ENCODE results near the gene SLC49A3. TPM values are rescaled to one million over a fixed set of nuclear protein-coding genes. Genes with fewer than 3 reads are reported as not detected.

Gene SLC49A3
- total and polyA plus RNA-seq, 2 of the 13 experiments (the other 11 are each of a cell fraction or from before 2014, with no cell fraction given), result 0.07 to 0.17 TPM

DNA sequence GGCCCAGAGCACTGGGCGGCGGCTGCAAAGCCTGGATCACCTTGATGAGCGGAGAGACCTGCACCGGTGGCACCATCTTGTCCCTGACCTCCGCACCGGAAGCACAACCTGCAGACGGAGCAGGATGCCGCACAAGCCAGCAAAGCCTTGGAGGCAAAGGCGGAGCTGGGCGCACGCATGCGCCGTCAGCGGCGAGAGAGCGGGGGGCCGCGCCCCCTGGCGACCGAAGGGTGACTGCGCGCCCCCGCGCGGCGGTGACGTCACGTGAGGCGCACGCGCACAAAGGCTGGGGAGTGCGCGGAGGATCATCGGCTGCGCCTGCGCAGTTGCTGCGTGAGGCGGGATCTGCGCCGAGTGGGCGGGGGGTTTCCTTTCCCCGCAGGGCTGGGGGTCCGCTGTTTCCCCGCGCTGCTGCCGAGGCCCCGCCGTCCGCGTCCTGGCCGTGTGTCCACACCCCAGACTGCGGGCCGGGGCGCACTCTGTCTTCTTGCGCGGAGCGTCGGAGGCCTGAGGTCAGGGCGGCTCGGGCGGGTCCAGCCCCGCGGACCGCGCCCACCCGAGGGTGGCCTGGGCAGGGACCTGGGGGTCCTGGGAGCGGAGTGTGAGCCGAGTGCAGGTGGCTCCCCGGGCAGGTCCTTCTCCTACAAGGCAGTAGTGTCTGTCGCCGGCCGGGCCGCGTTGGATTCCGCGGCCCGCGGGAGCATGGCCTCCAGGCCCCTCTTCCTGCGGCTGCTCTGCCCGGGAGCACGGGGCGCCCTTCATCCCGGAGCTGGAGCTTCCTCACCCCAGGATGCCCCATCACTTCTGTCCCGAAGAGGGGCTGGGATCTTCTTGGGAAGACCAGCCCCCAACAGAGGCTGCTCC is 14.5 kb downstream of the SLC49A3 start, which contains the start of the genes ATP5ME and MYL5 (continued):
- TF ChIP-seq SMYD3 (CRISPR knock-in tag; IDR thresholded peaks at IDR 0.05) (no peak), ZNF761 (CRISPR knock-in tag; conservative IDR thresholded peaks at IDR 0.05) (no peak; the same call in 1 of the 2 replicates), ZNF563 (CRISPR knock-in tag; IDR thresholded peaks at IDR 0.05) (peak; percentile 88), ZNF510 (CRISPR knock-in tag; IDR thresholded peaks at IDR 0.05; ENCODE audit: low read depth) (no peak), HOXD1 (CRISPR knock-in tag; IDR thresholded peaks at IDR 0.05) (no peak; the same call in 1 of the 2 replicates), SYNCRIP (IDR thresholded peaks at IDR 0.05; ENCODE audit: insufficient read depth, low read depth, low read length) (no peak), TBP (CRISPR knock-in tag; IDR thresholded peaks at IDR 0.05) (no peak), HNRNPLL (IDR thresholded peaks at IDR 0.05; ENCODE audit: low read depth, low read length, poor library complexity, severe bottlenecking) (peak; percentile 31), MAZ (IDR thresholded peaks at IDR 0.05; ENCODE audit: borderline replicate concordance, low read depth, low read length) (peak; percentile 87), MAZ (CRISPR knock-in tag; IDR thresholded peaks at IDR 0.05; ENCODE audit: low read depth) (peak; percentile 61), ZBTB3 (CRISPR knock-in tag; IDR thresholded peaks at IDR 0.05; ENCODE audit: borderline replicate concordance, low read depth) (peak; percentile 86; the same call in 1 of the 2 replicates), NFKB2 (CRISPR knock-in tag; IDR thresholded peaks at IDR 0.05; ENCODE audit: borderline replicate concordance) (no peak), HOXA3 (CRISPR knock-in tag; IDR thresholded peaks at IDR 0.05) (peak; percentile 95), MTF1 (CRISPR knock-in tag; IDR thresholded peaks at IDR 0.05) (peak; percentile 54; the same call in 1 of the 2 replicates), CBX1 (IDR thresholded peaks at IDR 0.05; ENCODE audit: low read depth) (peak; percentile 55), ZNF329 (CRISPR knock-in tag; IDR thresholded peaks at IDR 0.05; ENCODE audit: low read depth) (peak; percentile 38; the same call in 1 of the 2 replicates), AGO2 (optimal IDR thresholded peaks at IDR 0.05; ENCODE audit: low read depth, low read length) (peak; percentile 93), ZNF788 (CRISPR knock-in tag; IDR thresholded peaks at IDR 0.05; ENCODE audit: borderline replicate concordance) (peak; percentile 76; the same call in 1 of the 2 replicates), ZNF773 (CRISPR knock-in tag; IDR thresholded peaks at IDR 0.05; ENCODE audit: borderline replicate concordance) (0 out of 2 replicates have a peak, but pooled peaks have one; percentile 30), ZNF460 (CRISPR knock-in tag; IDR thresholded peaks at IDR 0.05; ENCODE audit: borderline replicate concordance) (no peak)
- TF ChIP-seq, protein P1, sequence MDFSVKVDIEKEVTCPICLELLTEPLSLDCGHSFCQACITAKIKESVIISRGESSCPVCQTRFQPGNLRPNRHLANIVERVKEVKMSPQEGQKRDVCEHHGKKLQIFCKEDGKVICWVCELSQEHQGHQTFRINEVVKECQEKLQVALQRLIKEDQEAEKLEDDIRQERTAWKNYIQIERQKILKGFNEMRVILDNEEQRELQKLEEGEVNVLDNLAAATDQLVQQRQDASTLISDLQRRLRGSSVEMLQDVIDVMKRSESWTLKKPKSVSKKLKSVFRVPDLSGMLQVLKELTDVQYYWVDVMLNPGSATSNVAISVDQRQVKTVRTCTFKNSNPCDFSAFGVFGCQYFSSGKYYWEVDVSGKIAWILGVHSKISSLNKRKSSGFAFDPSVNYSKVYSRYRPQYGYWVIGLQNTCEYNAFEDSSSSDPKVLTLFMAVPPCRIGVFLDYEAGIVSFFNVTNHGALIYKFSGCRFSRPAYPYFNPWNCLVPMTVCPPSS (IDR thresholded peaks at IDR 0.05), result no peak
- TF ChIP-seq, protein P2, sequence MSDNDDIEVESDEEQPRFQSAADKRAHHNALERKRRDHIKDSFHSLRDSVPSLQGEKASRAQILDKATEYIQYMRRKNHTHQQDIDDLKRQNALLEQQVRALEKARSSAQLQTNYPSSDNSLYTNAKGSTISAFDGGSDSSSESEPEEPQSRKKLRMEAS (IDR thresholded peaks at IDR 0.05), result no peak
- TF ChIP-seq, protein P3, sequence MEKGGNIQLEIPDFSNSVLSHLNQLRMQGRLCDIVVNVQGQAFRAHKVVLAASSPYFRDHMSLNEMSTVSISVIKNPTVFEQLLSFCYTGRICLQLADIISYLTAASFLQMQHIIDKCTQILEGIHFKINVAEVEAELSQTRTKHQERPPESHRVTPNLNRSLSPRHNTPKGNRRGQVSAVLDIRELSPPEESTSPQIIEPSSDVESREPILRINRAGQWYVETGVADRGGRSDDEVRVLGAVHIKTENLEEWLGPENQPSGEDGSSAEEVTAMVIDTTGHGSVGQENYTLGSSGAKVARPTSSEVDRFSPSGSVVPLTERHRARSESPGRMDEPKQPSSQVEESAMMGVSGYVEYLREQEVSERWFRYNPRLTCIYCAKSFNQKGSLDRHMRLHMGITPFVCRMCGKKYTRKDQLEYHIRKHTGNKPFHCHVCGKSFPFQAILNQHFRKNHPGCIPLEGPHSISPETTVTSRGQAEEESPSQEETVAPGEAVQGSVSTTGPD (CRISPR knock-in tag; IDR thresholded peaks at IDR 0.05), result no peak; the same call in 1 of the 2 replicates
- TF ChIP-seq, protein P4, sequence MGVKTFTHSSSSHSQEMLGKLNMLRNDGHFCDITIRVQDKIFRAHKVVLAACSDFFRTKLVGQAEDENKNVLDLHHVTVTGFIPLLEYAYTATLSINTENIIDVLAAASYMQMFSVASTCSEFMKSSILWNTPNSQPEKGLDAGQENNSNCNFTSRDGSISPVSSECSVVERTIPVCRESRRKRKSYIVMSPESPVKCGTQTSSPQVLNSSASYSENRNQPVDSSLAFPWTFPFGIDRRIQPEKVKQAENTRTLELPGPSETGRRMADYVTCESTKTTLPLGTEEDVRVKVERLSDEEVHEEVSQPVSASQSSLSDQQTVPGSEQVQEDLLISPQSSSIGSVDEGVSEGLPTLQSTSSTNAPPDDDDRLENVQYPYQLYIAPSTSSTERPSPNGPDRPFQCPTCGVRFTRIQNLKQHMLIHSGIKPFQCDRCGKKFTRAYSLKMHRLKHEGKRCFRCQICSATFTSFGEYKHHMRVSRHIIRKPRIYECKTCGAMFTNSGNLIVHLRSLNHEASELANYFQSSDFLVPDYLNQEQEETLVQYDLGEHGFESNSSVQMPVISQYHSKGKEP (CRISPR knock-in tag; IDR thresholded peaks at IDR 0.05), result no peak
